HepG2 (cell line): ENCODE data around the gene WDR43. TPM values are rescaled to one million over a fixed set of nuclear protein-coding genes. Genes with fewer than 3 reads are reported as not detected.

Source experiments
- ATAC-seq: fragments of 200-7000 bp; cut with Tn5 transposase; 3 replicates; pipeline ENCODE4 v1.9.1; 2020; ENCODE audit warnings: mild to moderate bottlenecking, moderate library complexity
- BruUV-seq: library from RNA; stranded (reverse); fragments of 400-500 nt; replicated peaks from 2 replicates; lab custom pipeline; 2021; lab: Mats Ljungman, UMichigan
- CTCF ChIA-PET: fragments of 300-600 bp; formaldehyde crosslinking; extraction: SDS; loops from one replicate; lab custom pipeline; 2021; ENCODE audit warnings: low total read pairs, inconsistent platforms, low intra/inter-chr PET ratio; lab: Yijun Ruan, JAX
- POLR2A ChIA-PET: fragments of 350-600 bp; sonication (Branson Sonifier 250); formaldehyde crosslinking; loops from one replicate; lab custom pipeline; 2020; ENCODE audit warnings: antibody characterized with exemption, inconsistent platforms; lab: Yijun Ruan, JAX
- DNase-seq: peaks from one replicate; pipeline ENCODE4 v3.0.0-alpha.2; 2015; ENCODE audit warnings: low spot score
- FAIRE-seq: peaks from 3 replicates; lab custom pipeline; 2011; peaks lifted over from hg19 to GRCh38; lab: Jason Lieb, UNC
- H2AFZ ChIP-seq: one replicate; pipeline ENCODE4 v1.6.1; 2011; ENCODE audit warnings: low read length, inconsistent platforms
- H3K27ac ChIP-seq: fragments of 300-600 bp; 3 replicates; pipeline ENCODE4 v1.8.0; 2011; ENCODE audit warnings: mixed run types, mild to moderate bottlenecking, mixed read lengths, low read length, inconsistent platforms; ENCODE audit not compliant: insufficient read depth; ENCODE audit errors: extremely low read length
- H3K27me3 ChIP-seq, 2 experiments: fragments of 200-600 bp in 1 of 2; 2 replicates in 1 of 2; 3 replicates in 1 of 2; pipeline versions ENCODE4 v1.6.0 to v1.8.0; 2011; ENCODE audit warnings: low read length in 2 of 2, mild to moderate bottlenecking in 2 of 2, moderate library complexity in 2 of 2, inconsistent platforms in 1 of 2; ENCODE audit not compliant: insufficient read depth in 2 of 2, control insufficient read depth in 1 of 2
- H3K36me3 ChIP-seq, 2 experiments: fragments of 200-600 bp in 1 of 2; replicated peaks in 1 of 2; 2 replicates in 1 of 2; 3 replicates in 1 of 2; pipeline versions ENCODE4 v1.5.1 to v1.8.0; 2011; ENCODE audit warnings: low read length in 2 of 2, inconsistent platforms in 1 of 2; ENCODE audit not compliant: insufficient read depth in 2 of 2, control insufficient read depth in 1 of 2
- H3K4me1 ChIP-seq: 2 replicates; pipeline ENCODE4 v1.5.1; 2012; ENCODE audit warnings: low read length, inconsistent platforms; ENCODE audit not compliant: insufficient read depth
- H3K4me2 ChIP-seq: 2 replicates; pipeline ENCODE4 v1.6.0; 2011; ENCODE audit warnings: low read depth, low read length, inconsistent platforms
- H3K4me3 ChIP-seq, 3 experiments: fragments of 200-600 bp in 1 of 3; sonication (generic), shearing (Covaris generic) in 1 of 3; replicated peaks in 1 of 3; 2 replicates each; pipeline ENCODE4 v1.5.1; 2011 to 2016; ENCODE audit warnings: low read length in 3 of 3, inconsistent platforms in 2 of 3, low read depth in 2 of 3, mild to moderate bottlenecking in 2 of 3, control low read depth in 1 of 3, mixed read lengths in 1 of 3; ENCODE audit not compliant: insufficient read depth in 1 of 3
- H3K79me2 ChIP-seq: one replicate; pipeline ENCODE4 v1.6.1; 2011; ENCODE audit warnings: low read length, inconsistent platforms; ENCODE audit not compliant: insufficient read depth
- H3K9ac ChIP-seq: 2 replicates; pipeline ENCODE4 v1.6.0; 2011; ENCODE audit warnings: mild to moderate bottlenecking, low read depth, low read length, inconsistent platforms; ENCODE audit not compliant: insufficient read depth
- H3K9me3 ChIP-seq: 2 replicates; pipeline ENCODE4 v1.5.1; 2012; ENCODE audit warnings: mild to moderate bottlenecking, low read length
- H4K20me1 ChIP-seq: 2 replicates; pipeline ENCODE4 v1.6.0; 2011; ENCODE audit warnings: inconsistent platforms, mild to moderate bottlenecking, low read length, moderate library complexity; ENCODE audit not compliant: insufficient read depth
- CHD2 ChIP-seq: IDR thresholded peaks from 2 replicates; pipeline ENCODE4 v1.6.1; 2011; ENCODE audit warnings: low read depth, low read length, improper control_type of control experiment
- CREB3 ChIP-seq: sonication (generic); formaldehyde crosslinking; IDR thresholded peaks from 2 replicates; pipeline ENCODE4 v1.5.0; 2020; ENCODE audit warnings: missing genetic modification reagents
- NR2F1 ChIP-seq, 2 experiments: fragments of 450-650 bp in 1 of 2; formaldehyde crosslinking in 1 of 2; IDR thresholded peaks; 2 replicates each; pipeline versions ENCODE4 v1.5.0 to v1.6.1; 2016 to 2020; ENCODE audit warnings: mild to moderate bottlenecking in 1 of 2, missing compliant biosample characterization in 1 of 2, missing genetic modification reagents in 1 of 2, moderate library complexity in 1 of 2
- POLR2A ChIP-seq, 2 experiments: IDR thresholded peaks; 2 replicates each; pipeline ENCODE4 v1.6.1; 2011; ENCODE audit warnings: low read depth in 2 of 2, low read length in 2 of 2, mild to moderate bottlenecking in 1 of 2, moderate library complexity in 1 of 2; ENCODE audit not compliant: insufficient read depth in 1 of 2
- POLR2AphosphoS2 ChIP-seq: IDR thresholded peaks from 2 replicates; pipeline ENCODE4 v1.6.1; 2011; ENCODE audit warnings: low read depth, low read length, improper control_type of control experiment
- POLR2AphosphoS5 ChIP-seq: IDR thresholded peaks from 2 replicates; pipeline ENCODE4 v1.6.1; 2012; ENCODE audit warnings: low read depth, low read length
- RBM22 ChIP-seq: fragments of 200-400 bp; formaldehyde crosslinking; optimal IDR thresholded peaks from 2 replicates; pipeline ENCODE3; 2017; ENCODE audit warnings: mild to moderate bottlenecking, low read length, moderate library complexity
- TBX2 ChIP-seq: sonication (generic); formaldehyde crosslinking; IDR thresholded peaks from 2 replicates; pipeline ENCODE4 v1.5.0; 2020; ENCODE audit warnings: missing genetic modification reagents, mild to moderate bottlenecking, borderline replicate concordance
- TRIM24 ChIP-seq: sonication (generic); formaldehyde crosslinking; IDR thresholded peaks from 2 replicates; pipeline ENCODE4 v1.8.0; 2022; ENCODE audit warnings: mild to moderate bottlenecking, missing genetic modification reagents
- ZNF292 ChIP-seq: sonication (generic); formaldehyde crosslinking; IDR thresholded peaks from 2 replicates; pipeline ENCODE4 v1.8.1; 2022; ENCODE audit warnings: mild to moderate bottlenecking, low read depth, missing genetic modification reagents, borderline replicate concordance
- ZNF766 ChIP-seq: sonication (generic); formaldehyde crosslinking; IDR thresholded peaks from 2 replicates; pipeline ENCODE4 v1.5.0; 2020; ENCODE audit warnings: missing genetic modification reagents, borderline replicate concordance
- ZNF772 ChIP-seq: sonication (generic); formaldehyde crosslinking; IDR thresholded peaks from 2 replicates; pipeline ENCODE4 v1.5.0; 2020; ENCODE audit warnings: mild to moderate bottlenecking, missing genetic modification reagents
- WGBS: methylation state at CpG from one replicate; pipeline ENCODE4 v1.1.6; 2017; ENCODE audit warnings: low lambda C conversion rate; 5-methylcytosine and 5-hydroxymethylcytosine counted together
- in situ Hi-C: cut with HindIII; loops from 2 replicates; pipeline ENCODE4 v1.10.0; 2017; ENCODE audit warnings: low pct_unique_long_range_greater_than_20kb; ENCODE audit not compliant: extremely low pct_ligation_motif_present
- intact Hi-C: fragments of 100-400 bp; cut with micrococcal nuclease; formaldehyde crosslinking; loops from one replicate; pipeline ENCODE4 v1.10.0; 2022; ENCODE audit not compliant: unreplicated experiment
- polyA plus RNA-seq, 8 experiments: library from polyadenylated mRNA; depleted of rRNA in 3 of 8; stranded (reverse) in 7 of 8; unstranded in 1 of 8; fragments of >200 nt; fragmentation: Illumina TruSeq in 4 of 8; extraction: Trizol in 4 of 8; gene quantifications; 2 replicates each; pipeline versions ENCODE4 v1.2.1 to v1.2.3, GENCODE V29; 2011 to 2016; ENCODE audit warnings: low read depth in 4 of 8, missing spikeins in 1 of 8, mixed read lengths in 1 of 8; ENCODE audit not compliant: insufficient read depth in 1 of 8
- total RNA-seq, 5 experiments: library from RNA; depleted of rRNA; stranded (reverse); fragments of >200 nt; fragmentation: Illumina TruSeq; extraction: Trizol; gene quantifications; 2 replicates each; pipeline ENCODE4 v1.2.3, GENCODE V29; 2016; ENCODE audit warnings: low read depth in 1 of 5

The WDR43 gene
- total and polyA plus RNA-seq, 2 of the 13 experiments (the other 11 are each of a cell fraction or from before 2014, with no cell fraction given): 121 to 167 TPM

- H4K20me1 ChIP-seq: peaks cover 21% of the 10 kb centered on the region
- CTCF ChIA-PET: no interaction called here
- no TSS peak for BruUV-seq
Observed at GRCh38 chr2:28915939-28916338, 21.5 kb downstream of the WDR43 start.

GRCh38 chr2:28926847-28927246 lies 32.4 kb downstream of the WDR43 start:
- DNase-seq: no peak
- BruUV-seq: TSS peak; percentile 3
- Histone ChIP-seq H3K27ac (no peak overlapping the region), H3K4me1 (no peaks in the 10 kb centered on the region), H3K36me3 (peaks cover 46 to 97% of the 10 kb centered on the region in 2 experiments), H3K4me2 (no peak overlapping the region), H3K9me3 (no peaks in the 10 kb centered on the region), H3K27me3 (no peaks in the 10 kb centered on the region), H2AFZ (no peak overlapping the region), H3K9ac (no peak overlapping the region), H3K4me3 (no peak overlapping the region), H4K20me1 (peaks cover 3% of the 10 kb centered on the region; the same call in 1 of the 2 replicates), H3K79me2 (peaks cover 21% of the 10 kb centered on the region)
- intact Hi-C loops (loop anchor here (10.0 kb wide), 1 partner anchor 102 kb away; no protein-coding TSS in a partner anchor), in situ Hi-C loops (no loop called here)
- ChIA-PET POLR2A (no interaction called here), CTCF (no interaction called here)
- TF ChIP-seq POLR2A (IDR thresholded peaks at IDR 0.05; ENCODE audit: insufficient read depth in 1 of 2, low read depth in 2 of 2, low read length in 2 of 2) (peak in 1 of 2 experiments; percentile 29; a peak in 1 of 4 replicates), NR2F1 (CRISPR knock-in tag; IDR thresholded peaks at IDR 0.05) (0 out of 4 replicates have a peak, but pooled peaks of 1 of the 2 experiments have one; percentile 27), ZNF766 (CRISPR knock-in tag) (no peak), RBM22 (peak; percentile 98), POLR2AphosphoS2 (peak; percentile 87; the same call in 1 of the 2 replicates), CHD2 (no peak), POLR2AphosphoS5 (peak; percentile 10; the same call in 1 of the 2 replicates)
- no peak for FAIRE-seq
- WGBS: 100% methylated on average over 4 of the region's 4 CpGs
- ATAC-seq: no peak

More at GRCh38 chr2:28915939-28916338, 21.5 kb downstream of the WDR43 start:
- H3K27ac ChIP-seq: no peak overlapping the region
- intact Hi-C loops (no loop called here), in situ Hi-C loops (no loop called here)
- FAIRE-seq (peak; percentile 32), DNase-seq (no peak), ATAC-seq (no peak)
- peaks cover 22 to 80% of the 10 kb centered on the region in 2 experiments for H3K36me3 ChIP-seq
- no peak overlapping the region for H3K4me3 ChIP-seq
- no peak overlapping the region for H3K9ac ChIP-seq
- 97% methylated on average over 1 of the region's 1 CpG for WGBS
- no peak overlapping the region for H3K4me2 ChIP-seq
- TF ChIP-seq ZNF772 (CRISPR knock-in tag): no peak
- TF ChIP-seq TRIM24 (CRISPR knock-in tag): no peak
- TF ChIP-seq TBX2: no peak
- no peak for TF ChIP-seq ZNF292 (CRISPR knock-in tag)
- TF ChIP-seq CREB3 (CRISPR knock-in tag): no peak
- H3K79me2 ChIP-seq: peaks cover 58% of the 10 kb centered on the region
- no peaks in the 10 kb centered on the region for H3K4me1 ChIP-seq
- H3K9me3 ChIP-seq: no peaks in the 10 kb centered on the region
- POLR2A ChIA-PET: no interaction called here
- no peaks in the 10 kb centered on the region for H3K27me3 ChIP-seq
- H2AFZ ChIP-seq: no peak overlapping the region
